GM19193 (cell line): ENCODE results near the gene FBXL7.

Source experiments
- POLR2A ChIP-seq: IDR thresholded peaks from 4 replicates; pipeline ENCODE4 v1.6.1; 2011; ENCODE audit not compliant: insufficient read depth, insufficient read length; ENCODE audit errors: extremely low read depth

FBXL7 gene

DNA sequence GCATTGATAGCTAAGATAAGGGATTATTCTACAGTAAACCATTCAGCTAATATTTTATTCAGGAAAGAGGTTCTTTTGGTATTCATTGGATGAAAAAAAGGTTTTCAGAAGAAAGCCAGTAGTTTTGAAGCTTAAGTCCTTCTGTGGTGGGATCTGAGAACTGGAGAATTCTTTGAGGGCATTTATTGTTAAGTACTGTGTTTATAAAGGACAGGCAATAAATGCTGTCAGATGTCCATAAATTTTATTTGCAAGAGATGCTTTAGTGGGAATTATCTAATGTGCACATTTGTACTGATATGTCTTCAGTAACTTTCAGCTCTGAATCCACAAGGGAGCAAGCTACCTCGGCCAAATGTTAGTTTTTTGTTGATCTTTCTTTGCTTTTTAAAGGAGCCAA lies 358.3 kb downstream of the FBXL7 start:
- no peak for TF ChIP-seq POLR2A

DNA sequence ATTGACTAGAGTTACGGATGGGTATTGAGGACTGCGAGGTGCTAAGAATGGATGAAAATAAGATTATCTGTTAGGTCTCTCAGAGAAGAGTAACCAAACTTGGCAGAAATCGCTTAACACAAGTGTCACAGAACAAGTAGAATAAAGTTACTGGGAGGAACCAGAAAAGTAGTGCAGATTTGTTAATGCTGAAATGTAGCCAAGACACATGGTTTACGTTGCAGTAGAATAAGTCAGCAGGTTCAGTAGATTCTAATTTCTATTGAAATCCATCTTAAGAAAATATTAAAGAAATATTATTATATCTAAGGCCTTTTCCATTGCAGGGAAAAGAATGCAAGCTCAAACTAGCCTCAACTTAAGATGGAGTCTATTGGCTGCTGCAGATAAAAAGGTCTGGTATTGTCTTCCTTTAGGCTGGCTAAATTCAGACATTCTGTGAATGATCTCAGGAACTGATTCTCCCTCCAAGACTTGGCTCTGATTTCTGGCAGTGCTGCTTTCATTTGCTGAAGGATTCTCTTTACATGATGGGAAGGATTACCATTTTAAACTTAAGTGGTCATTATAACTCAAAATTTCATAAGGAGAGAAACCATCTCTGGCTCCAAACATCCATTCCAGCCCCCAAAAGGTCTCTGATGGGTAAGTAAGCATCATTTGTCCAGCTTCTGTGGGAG lies 364.7 kb downstream of the FBXL7 start:
- TF ChIP-seq POLR2A = no peak

DNA sequence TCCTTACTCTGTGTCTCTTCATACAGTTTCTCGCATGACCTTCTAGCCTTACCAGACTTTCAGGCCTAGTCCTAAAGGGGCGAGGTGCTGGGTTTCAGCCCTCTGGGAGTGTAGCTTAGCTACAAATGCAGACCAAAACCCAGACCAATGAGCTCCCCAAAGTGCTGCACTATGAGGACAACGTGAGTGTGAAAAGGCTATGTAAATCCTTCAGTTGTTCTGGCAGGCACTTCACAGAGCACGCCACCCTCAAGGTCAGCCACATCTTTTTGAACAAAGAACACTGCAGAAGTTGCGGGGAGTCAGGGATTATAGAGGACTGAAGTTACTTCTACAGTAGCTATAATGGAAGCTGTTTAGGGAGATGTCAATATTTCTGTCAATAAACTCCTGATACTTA lies 377.9 kb downstream of the FBXL7 start:
- TF ChIP-seq POLR2A = no peak

DNA sequence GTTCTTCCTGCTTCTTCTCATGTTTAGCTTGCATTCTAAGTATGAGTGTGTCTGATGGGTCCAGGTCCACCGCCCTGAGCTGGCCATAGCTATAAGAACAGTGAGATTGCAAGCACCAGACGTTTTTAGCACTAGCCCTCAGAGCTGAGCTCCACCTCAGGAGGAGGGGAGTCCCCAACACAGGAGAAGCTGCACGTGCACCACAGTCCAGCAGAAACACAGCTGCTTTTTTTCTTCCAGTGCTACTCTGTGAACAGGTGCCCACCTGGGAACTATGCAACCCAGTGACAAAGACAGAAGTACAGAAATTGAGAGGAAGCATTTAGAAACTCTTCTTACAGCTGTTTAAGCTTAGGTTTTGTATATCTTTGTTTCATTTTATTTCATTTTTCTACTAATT lies 380.2 kb downstream of the FBXL7 start:
- TF ChIP-seq POLR2A = no peak

DNA sequence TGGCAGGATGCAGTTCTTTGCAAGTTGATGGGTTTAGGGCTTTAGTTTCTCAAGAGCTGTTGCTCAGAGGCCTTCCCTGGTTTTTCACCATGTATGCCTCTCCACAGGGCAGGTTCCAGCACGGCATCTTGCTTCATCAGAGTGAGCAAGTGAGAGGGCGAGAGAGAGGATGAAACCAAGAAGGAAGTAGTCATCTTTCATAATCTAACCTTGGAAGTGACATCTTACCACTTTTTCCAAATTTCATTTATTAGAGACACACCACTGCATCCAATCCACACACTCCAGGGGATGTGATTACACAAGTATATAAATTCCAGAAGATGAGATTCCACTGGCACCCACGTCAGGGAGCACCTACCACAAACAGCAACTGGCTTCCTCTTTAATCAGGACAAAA lies 385.2 kb downstream of the FBXL7 start:
- TF ChIP-seq POLR2A = no peak

DNA sequence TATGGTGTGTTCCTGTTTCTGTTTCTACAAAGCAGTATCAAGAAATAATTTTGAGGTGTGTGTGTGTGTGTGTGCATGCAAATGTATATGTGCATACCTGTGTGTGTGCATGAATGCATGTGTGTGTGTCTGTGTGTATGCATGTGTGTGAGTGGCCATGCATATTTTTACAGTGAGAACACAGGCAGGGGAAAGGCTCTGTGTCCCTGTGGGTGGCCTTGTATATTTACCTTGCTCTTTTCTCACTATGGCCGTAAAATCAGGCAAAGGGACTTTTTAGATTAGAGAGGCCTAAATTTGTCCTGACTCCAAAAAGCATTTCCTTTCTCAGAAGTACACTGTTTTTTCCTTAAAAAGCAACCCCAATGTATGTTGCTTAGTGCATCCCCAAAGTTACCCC lies 386.2 kb downstream of the FBXL7 start:
- TF ChIP-seq POLR2A = no peak

DNA sequence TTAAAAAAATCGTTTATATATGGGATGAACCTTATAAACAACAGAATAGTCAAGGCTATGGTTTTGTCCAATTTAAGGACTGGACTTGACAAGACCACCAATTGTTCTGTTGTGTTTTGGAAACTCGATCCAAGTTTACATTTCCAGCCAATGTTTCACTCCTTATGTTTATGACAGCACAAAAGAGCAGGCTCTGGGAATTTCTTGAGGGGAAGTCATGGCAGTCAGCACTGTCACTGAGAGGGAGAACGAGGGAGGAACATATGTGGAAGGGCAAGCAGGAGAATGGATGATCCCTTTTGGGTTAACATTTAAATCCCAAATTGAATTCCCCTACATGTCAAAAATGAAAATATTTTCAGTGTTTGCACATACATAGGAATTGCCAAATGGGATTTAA lies 387.1 kb downstream of the FBXL7 start:
- TF ChIP-seq POLR2A = no peak

DNA sequence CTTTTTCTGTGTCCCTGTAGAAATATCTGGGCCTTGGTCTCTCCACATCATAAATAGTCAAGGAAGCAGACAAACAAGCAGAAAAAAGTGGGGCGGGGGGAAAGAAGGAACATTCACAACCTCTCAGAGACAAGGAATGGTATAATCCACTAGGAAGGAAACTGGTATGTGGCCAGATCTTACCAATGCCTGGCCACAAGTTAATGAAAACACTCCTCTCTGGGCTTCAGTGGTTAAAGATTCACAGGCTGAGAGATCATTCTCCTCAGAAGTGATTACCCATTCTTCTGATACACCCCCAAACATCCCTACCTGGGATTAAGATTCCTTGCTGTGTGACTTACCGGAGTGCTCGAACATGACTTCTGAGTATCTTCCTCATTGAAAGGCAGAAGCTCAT lies 389.0 kb downstream of the FBXL7 start:
- TF ChIP-seq POLR2A = no peak

DNA sequence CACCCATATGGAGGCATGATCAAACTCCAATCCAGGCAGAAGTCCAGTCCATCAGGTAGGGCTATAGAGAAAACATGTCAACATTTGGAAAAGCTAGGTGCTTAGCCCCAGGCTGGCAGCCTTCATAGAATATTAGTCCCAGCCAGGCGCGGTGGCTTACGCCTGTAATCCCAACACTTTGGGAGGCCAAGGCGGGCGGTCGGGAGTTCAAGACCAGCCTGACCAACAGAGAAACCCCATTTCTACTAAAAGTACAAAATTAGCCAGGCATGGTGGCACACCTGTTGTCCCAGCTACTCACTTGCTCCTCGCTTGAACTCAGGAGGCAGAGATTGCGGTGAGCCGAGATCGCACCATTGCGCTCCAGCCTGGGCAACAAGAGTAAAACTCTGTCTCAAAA lies 393.9 kb downstream of the FBXL7 start:
- no peak for TF ChIP-seq POLR2A

DNA sequence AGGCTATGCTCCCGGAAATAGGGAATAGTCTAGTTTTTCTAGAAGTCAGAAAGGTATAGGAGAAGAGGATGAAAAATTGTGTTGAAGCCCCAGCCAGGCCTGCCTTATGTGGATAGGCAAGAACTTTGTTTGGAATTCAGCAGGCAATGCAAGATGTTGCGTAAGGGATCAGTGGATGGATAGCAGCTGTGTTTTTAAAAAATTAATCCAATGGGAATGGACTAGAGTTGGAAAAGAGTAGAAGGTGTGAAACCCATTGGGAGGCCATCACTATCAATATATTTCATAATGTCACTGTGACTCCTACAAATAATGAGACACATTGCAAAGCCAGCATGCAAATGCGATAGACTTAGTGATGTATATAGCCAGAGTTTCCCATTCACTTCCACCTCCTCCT lies 397.7 kb downstream of the FBXL7 start:
- TF ChIP-seq POLR2A = no peak

DNA sequence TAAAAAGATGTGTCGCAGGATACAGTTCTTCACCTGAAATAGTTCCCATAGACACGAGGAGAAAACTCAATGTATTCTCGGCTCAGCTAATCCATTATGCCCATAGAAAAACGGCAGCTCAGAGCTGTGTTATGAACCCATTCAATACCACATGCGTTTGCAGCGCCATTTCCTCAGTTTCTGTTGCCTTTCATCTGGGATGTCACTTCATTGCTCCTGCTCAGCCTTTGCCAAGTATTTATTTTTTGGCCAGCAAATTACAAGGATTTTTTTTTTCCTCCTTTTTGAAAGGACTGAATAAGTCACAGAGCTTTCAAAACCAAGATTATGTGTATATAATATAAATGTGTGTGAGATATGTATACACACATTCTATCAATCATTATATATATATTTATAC lies 398.7 kb downstream of the FBXL7 start:
- no peak for TF ChIP-seq POLR2A

DNA sequence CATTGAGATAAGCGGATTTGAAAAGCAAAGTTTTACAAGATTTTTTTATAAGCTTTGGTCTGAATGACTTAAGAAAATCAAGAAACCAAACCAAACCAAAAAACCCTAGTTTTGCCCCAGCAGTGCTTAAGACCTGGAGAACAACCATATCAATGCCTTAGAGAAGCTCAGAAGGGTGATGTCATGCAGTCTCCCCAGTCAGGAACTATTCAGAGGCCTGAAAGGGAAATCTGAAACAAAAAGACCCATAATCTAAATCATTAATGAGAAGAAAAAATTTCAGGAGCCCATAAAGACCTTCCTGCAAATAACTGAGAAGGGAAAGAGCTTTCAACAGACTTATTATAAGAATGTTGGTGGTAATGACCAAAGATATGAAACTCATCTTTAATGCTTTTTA lies 399.5 kb downstream of the FBXL7 start:
- no peak for TF ChIP-seq POLR2A

DNA sequence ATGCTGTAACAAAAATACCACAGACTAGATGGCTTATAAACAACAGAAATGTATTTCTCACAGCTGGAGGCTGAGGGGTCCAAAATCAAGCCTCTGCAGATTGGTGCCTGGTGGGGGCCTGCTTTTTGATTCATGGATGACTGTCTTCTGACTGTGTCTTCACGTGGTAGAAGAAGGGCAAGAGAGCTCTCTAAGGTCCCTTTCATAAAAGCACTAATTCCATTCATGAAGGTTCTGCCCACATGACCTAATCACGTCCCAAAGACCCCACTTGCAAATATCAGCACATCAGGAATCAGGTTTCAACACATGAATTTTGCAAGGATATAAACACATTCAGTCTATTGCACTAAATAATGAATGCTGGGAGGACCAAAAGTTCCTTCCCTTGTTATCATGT lies 401.2 kb downstream of the FBXL7 start:
- TF ChIP-seq POLR2A = no peak

DNA sequence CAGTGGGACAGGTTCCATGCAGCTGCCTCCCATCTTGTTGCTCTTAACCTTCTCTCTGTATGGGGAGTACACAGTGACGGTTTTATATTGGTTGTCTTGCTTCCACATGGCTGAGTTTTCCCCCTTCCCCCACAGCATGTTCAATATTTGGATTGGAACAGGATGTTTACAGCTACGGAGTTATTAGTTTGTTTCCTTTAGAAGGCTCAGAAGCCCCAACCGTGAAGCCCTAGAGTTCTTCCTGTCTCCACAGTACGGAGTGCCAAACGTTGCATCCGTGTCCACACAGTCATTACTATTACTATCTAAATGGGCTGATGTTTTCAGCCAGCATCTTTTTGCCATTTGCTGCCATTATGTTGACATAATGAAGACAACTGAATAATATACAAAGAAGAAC lies 402.1 kb downstream of the FBXL7 start:
- no peak for TF ChIP-seq POLR2A

DNA sequence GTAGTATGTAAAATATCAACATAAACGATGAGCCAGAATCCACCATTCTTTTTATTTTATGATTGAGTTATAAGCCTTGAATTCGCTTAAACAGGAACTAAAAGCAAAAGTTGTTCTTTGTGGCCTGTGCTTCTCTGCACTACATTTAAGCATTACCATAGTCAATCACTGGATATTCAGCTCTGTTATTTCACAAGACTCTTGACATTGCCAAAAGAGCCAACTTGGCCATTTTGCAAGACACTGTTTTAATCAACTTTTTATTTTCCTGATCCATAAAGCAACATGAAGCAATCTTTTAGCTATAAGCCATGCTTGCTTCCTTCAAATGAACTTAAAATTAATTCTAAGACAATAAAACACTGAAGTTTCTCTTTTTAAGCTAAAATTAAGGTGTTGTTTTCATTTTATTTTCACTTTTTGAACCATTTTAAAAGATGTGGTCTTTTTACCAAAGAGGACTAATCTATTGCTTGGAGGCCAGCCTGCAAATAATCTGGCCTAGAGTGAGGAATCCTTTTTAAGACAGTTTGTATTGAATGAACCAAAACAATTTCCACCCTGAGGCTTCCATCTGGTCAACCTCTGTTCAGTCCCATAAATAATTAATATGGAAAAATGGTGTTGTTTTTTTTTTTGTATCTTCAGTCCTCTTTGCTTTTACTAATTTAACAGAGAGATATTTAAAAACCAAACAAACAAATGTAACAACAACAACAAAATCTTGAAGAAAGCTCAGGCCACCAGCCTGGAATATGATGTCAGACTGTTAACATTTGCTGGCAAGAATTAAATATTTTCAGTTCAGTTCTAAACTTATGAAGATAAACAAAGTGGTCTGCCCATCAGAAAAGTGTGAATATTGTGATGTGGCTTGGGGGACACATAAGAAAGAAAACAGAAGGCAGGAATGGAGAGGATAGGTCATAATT lies 405.2 kb downstream of the FBXL7 start:
- TF ChIP-seq POLR2A = no peak

DNA sequence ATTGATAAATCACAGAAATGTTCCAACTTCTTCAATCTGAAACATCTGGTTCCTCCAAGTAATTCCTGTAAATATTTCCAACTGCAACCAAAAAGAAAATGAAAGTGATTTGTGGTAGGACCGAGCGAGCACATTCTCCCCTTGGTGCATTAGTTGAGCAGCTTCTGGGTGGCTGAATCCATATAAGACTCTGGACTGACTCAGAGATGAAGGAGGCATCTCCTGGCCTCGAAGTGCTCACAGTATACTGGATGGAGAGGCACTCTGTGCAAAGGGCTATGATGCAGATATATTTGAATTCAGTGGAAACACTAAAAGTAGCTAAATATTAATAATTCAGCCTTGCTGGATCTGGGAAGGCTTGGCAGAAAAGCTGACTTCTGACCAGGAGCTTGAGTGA lies 414.7 kb downstream of the FBXL7 start:
- no peak for TF ChIP-seq POLR2A
